GM21786 (cell line): ENCODE data around the gene HSPA4.
"Not testable (repeated sequence)": the region's sequence is repeated elsewhere in the genome, so short reads cannot be mapped to it uniquely, and the experiment has no call there.

Experiments
- ATAC-seq: cut with Tn5 transposase; IDR thresholded peaks from one replicate; pipeline ENCODE4 v1.9.1; 2021; ENCODE audit not compliant: unreplicated experiment

The HSPA4 gene

DNA sequence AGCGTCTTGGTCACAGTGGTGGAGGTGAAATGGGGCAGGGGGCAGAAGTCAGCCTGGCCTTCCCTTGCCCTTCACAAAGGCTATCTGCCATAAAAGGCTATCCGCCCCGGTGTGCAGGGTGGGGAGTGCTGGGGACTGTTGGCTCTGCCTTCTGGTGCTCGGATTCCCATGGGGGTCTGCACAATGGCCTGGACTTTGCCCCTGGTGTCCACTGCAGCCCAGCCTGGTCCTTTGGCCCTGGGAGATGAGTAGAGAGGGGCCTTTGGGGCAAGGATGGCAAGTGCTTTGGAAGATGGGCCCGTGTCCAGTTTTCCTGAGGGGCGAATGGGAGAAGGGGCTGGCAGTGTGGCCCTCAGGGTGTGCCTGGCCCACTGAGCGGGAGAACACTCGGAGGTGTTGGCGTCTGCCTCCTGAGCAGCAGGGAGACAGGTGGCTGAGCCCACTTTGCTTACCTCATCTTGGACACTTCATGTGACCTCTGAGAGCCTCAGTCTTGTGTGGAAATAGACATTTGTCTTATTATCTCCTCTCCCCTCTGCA, 69.9 kb downstream of the HSPA4 start:
- ATAC-seq: no peak

DNA sequence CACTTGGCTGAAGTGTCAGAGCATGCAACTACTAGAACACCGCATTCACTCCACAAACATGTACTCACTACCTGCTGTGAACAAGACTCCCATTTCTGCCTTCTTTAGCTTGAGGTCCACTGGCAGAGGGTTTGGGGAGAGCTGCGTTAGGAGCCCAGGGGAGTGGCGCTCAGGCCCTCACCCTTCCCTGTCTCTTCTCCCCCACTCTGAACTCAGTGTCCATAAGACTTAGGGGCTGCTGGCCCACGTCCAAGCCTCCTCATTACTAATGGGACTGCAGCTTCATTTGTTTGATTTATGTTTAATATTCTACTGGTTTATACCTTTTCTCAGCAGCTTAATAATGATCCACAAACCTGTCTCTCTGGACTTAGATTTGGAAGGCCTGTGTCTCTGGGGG, 70.9 kb downstream of the HSPA4 start:
- no peak for ATAC-seq

DNA sequence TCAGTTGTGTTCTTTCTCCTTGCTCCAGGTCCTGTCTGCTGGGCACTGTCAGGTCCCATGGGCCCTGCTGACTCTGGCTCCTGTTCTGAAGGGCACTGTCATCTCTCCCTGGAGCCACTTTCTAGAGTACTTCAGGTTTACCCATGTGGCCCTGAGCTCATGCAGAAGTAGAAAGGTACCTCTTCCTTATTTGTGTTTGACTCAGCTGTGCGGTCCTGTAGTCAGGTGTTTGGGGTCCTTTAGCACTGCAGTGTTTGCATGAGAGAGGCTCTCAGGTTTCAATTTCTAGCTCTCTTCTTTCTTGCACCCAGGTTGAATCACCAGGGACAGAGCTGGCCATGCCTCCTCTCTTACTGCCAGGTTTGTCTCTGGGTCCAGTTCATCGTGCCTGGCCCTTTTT, 71.5 kb downstream of the HSPA4 start:
- no peak for ATAC-seq

DNA sequence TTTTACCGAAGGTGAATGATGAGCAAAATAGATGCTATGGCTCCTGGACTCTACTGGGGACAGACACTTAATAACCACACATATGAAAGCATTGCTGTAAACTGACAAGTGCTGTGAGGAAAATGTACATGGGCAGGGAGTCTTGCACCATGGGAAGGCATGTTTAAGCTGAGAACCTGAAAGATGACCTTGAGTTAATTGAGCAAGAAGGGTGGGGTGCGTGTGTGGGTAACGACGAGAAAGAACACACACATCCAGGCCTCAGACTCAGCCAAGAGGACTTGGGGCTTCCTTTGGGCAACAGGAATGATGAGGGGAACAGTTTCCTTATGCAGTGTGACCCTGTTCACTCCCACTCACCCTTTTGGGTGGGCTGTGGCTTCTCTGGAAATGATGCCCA, 73.1 kb downstream of the HSPA4 start:
- no peak for ATAC-seq

DNA sequence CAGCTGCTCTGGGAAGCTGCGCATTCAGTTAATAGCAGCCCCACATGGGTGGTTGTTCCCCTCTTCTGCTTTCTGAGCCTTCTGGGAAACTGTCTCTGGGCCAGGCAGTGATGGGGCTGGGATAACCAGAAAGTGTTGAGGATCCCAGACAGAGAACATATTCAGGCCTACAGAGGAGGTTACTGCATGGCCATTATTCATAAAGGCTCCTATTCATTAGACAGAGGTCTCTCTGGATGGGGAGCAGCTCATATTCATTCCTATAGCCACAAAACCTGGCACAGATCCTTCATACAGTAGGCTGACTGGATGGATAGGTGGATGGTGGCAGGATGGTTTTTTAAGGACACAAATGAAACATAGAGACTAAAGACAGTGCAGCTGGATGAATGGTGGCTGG, 76.3 kb downstream of the HSPA4 start:
- no peak for ATAC-seq

DNA sequence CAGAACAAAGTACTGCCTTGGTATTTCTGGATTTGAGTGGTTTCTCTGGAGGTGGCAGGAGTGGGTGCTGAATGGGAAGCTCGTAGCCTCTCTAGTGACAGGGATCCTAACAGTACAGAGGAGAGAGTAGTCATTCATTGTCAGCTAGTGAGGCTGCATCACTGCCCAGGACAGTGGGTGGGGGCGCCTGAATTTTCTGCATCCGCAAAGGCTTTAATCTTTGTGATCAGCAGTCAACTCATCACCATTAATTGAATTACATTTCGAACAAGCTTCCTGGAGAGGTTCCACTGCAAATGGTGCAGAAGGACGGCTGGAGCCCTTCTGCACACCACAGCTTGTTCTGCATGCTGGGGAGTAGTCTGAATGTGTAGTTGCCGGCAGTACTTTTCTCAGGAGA, 77.5 kb downstream of the HSPA4 start:
- ATAC-seq: no peak

DNA sequence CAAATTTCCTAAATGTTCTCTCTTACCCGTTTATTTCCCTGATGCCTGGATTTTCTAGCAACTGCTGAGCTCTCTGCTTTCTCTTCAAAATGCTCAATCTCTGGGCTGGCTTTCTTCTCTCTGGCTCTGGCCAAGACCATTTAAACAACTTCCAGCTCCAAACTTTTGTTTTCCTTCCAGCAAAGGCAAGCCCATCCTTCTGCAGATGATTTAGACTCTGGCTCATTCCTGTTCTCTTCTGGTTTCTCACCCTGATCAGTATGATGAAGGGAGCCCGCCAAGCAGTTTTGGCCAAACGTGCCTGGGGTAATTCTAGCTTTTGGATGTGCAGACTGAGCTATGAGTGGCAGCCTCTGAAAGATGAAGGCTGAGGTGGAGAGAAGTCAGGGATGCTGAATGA, 78.1 kb downstream of the HSPA4 start:
- no peak for ATAC-seq

DNA sequence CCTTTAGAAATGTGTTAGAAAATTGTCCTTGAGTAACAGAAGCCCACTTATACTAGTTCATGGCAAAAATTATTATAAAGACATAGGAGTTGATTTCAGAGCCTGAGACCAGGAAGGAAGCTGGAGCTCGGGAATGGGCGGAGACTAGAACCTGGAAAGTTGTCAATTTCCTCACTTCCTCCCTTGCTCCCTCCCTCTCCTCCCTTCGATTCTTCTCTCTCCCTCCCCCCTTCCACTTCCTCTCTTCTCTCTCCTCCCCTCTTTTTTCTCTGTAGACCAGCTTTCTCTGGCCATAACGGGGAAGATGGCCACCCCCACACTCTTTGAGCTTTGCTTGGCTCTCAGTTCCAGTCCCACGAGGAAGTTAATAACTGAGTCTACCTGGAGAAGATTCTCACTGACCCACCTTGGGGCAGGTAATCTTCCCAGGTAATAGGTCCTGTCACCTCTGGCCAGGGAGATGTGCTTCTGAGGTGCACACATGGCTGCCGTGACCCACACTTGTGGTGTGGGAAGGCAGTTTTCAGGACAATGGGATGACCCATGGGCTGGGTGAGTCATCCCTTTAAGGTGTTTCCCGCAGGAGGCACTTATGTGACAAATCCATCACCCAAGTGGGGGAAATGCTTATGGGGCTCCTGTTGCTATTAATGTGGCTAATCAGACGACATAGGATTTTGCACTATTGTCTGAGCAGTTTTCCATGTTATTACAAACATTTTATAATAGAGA, 78.7 kb downstream of the HSPA4 start:
- ATAC-seq: no peak

DNA sequence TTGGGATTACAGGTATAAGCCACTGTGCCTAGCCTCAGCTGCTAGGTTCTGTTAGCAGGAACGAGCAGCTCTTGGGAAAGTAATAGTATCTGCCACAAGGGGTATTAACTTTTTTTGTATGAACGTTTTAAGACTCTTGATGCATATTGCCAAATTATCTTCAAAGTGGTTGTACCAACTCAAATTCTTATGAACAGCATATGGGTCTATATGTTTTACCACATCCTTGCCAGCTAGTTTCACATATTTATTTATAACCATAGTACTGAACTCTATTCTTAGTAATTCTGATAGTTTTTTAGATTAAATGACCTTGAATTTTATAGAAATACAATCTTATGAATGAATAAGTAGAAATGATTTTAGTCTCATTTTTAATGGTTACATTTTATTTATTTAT, 80.9 kb downstream of the HSPA4 start:
- no peak for ATAC-seq

DNA sequence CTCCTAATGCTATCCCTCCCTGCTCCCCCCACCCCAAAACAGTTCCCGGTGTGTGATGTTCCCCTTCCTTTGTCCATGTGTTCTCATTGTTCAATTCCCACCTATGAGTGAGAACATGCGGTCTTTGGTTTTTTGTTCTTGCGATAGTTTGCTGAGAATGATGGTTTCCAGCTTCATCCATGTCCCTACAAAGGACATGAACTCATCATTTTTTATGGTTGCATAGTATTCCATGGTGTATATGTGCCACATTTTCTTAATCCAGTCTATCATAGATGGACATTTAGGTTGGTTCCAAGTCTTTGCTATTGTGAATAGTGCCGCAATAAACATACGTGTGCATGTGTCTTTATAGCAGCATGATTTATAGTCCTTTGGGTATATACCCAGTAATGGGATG, 81.4 kb downstream of the HSPA4 start:
- not testable (repeated sequence) for ATAC-seq

DNA sequence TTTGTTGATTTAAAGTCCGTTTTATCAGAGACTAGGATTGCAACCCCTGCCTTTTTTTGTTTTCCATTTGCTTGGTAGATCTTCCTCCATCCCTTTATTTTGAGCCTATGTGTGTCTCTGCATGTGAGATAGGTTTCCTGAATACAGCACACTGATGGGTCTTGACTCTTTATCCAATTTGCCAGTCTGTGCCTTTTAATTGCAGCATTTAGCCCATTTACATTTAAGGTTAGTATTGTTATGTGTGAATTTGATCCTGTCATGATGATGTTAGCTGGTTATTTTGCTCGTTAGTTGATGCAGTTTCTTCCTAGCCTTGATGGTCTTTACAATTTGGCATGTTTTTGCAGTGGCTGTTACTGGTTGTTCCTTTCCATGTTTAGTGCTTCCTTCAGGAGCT, 85.1 kb downstream of the HSPA4 start:
- not testable (repeated sequence) for ATAC-seq

DNA sequence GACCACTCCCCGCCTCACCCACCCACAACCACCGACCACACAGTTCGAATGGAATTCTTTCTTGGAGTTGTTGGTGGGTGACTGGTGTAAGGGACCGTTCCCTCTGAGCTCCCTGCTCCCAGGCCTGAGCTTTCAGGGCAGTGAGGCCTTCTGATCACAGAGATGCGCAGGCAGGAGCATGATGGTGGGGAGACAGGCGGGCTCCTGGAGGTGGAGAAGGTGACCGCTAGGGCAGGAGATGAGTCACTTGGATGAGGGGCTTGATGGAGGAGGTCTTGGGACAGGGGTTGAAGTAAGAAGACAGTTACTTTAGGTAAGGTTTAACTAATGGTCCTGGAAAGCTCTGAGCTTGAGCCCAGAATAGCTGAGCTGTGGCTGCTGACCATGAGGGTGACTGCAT, 88.5 kb downstream of the HSPA4 start:
- no peak for ATAC-seq

DNA sequence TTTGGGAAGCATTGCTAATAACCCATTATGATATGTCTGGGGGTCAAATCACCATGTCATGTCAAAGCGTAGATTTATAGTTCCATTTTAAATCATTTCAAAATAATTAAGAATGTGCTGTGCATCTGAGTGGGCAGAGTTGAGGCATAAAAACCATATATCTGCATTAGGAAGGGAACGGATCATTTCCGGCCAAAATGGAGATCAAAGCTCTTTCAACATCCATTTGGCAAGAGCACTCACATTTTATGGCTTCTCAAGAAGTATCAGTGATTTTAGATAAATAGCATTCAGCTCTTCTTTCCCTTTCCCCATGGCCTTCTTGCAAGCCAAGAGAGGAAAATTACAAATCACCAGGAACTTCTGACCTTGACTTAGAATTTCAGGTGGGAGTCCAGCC, 89.9 kb downstream of the HSPA4 start:
- ATAC-seq: no peak

DNA sequence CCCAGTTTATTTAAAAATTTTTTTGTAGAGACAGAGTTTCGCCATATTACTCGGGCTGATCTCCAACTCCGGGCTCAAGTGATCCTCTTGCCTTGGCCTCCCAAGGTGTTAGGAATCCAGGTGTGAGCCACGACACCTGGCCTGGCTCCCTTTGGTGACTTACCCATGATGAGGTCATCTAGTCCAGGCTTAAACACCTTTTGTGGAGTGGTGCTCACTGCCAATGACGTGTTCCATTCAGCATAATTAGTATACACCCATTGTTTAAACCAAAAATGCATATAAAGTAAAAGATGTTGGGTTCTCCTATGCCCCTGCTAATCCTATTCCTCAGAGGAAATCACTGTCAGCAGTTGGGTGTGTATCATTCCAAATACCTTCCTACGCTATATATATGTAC, 91.0 kb downstream of the HSPA4 start:
- no peak for ATAC-seq

DNA sequence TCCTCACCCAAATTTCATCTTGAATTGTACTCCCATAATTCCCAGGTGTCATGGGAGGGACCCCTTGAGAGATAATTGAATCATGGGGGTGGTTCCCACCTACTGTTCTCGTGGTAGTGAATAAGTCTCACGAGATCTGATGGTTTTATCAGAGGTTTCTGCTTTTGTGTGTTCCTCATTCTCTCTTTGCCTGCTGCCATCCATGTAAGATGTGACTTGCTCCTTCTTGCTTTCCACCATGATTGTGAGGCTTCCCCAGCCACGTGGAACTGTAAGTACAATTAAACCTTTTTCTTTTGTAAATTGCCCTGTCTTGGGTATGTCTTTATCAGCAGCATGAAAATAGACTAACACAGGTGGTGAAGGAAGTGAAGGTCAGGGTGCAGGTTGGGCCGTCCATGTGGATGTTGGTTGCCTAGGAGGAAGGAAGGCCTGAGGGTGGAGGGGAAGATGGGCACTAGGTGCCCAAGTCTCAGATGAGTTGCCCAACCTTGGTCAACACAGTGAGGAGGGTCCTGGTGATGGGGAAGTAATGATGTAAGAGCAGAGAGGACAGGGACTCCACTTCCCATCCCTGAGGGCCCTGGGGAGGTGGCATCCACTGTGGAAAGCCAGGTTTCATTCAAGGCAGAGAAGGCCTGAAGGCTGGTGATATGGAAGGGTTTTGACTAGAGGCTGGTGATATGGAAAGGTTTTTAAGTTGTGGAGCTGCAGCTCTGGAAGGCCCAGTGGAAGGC, 92.6 kb downstream of the HSPA4 start:
- ATAC-seq: no peak

DNA sequence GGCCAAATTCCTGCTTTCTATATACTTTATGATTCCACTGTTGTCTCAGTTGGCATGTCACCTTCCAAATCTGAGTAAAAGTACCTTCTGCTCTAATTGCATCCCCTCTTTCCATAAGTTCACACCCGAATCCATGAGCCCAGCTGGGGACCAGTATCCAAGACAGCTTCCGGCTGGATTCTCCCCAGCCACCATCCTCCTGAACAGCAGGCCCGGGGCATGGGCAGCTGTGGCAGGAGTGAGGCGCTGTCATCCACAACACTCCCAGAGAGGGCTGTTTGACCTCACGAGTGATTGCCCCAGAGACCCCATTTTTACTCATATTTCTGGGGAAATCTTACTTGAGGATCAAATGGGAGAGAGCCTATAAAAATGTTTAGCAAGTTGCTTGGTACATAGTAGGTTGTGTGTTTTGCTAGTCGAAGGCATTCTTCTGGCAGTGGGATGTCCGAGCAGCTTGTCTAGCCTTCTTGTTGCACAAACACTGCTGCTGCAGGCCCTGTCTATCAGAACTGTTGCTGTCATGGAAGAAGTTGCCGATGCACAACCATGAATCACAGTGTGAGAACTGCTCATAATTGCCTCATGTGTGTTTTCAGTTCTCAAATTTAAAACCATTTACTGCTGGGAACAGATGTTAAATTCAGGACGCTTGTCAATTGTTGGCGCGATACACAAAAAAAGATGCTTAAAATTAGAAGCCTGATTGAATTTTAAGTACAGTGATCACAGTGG, 93.8 kb downstream of the HSPA4 start:
- ATAC-seq: no peak

DNA sequence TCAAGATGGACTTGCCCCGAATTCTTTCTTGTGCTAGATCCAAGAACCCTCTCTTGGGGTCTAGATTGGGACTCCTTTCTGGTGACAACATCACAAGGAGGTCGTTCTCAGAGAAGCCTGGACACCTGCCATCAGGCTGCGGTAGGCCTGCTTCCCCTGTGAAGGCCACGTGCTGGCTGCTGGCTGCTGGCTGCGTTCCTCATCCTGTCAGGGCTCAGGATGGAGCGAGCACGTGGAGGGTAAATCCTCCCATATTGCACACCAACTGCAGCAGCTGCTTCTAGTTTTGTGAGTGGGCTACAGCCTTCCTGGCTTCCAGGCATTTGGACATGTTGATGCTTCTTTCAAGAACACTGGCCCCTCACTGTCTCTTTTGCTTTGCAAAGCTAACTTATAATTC, 95.6 kb downstream of the HSPA4 start:
- no peak for ATAC-seq

DNA sequence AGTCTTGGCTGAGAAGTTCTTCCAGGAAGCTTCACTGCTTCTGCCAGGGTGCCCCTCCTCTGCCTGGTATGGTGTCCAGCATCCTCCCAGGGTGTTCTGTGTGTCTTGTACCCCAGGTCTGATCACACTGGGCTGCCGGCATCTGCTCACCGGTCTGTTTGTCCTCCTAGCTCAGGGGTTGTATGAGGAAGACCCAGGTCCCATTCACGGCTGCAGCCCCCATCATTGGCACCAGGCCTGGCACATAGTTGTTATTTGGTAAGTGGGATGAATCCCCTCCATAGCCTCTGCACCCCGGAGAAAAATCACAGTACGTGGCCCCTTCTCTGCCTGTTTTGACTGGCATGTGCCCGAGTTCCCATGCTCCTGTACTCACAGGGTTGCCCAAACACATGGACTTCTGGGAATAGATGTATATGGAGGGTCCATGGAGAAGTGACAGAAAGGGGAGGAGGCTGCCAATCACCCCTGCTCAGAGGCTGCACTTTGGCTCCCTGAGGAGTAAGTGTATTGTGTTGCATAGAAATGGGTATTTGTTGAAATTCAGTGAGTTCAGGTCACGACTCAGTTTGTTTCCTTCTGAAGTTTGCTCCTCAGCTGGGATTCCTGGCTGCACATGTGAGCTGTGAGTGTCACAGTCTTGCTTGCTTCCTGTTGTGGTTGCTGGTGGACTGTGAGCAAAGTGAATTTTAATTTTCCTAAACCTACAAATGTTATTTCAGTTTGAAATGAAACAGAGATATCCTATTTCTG, 96.2 kb downstream of the HSPA4 start:
- ATAC-seq: no peak

DNA sequence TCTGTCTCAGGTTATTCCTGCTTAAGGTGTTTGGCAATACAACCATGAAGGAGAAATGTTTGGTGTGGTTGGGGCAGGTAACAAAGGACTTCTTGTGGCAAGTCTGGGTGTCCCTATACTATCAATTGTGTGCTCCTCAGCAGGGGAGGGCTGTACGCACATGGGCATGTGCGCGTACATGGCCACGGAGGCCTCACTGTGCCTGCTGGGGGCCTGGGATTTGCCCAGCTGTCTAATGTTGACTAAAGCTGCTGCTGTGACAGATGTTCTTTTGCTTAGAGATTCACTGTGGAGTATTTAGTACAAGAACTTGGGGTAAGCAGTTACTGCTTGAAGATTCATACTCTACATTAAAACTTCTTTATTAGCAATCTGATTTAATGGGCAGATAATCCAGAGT, 97.5 kb downstream of the HSPA4 start:
- ATAC-seq: no peak

DNA sequence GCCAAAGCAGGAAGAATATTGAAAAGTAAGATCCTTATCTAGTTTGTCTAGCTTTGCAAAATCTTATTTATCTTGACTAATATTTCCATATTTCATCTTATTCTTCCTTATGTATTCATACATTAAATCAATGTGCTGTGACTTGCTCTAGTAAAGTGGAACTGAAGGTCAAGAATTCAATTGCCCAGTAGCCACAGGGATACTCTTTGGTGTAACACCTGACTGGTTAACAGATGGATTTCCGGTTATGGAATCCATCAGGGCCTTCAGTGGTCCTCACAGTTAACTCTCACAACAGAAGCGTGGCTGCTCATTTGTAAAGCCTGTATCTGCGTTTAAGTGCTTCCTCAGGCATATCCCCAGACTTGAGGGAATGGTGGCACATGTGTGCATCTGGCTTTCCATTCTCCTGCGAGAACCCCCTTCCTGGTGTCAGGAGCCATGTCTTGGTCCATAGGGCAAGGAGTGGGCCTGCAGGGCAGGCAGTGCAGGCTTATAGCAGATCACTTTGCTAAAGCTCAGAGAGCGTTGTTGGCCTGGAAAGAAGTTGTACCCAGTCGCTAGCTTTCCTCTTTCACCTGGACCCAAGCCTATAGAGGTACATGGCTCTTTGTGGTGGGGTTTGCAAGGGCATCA, 99.2 kb downstream of the HSPA4 start:
- no peak for ATAC-seq
